ENCODE results near the gene HNRNPF. TPM values are rescaled to one million over a fixed set of nuclear protein-coding genes. Genes with fewer than 3 reads are reported as not detected.

Gene HNRNPF
- total RNA-seq, 4 donors from 2014 or later: 154 to 229 (median 189) TPM

GRCh38 chr10:43350156-43350555 is 58.8 kb downstream of the HNRNPF start:
- intact Hi-C loops (cut with DNase I): no loop called here
- no peak overlapping the region for H3K4me3 ChIP-seq
- DNase-seq: no peak
- no peaks in the 10 kb centered on the region for H3K9me3 ChIP-seq
- no peaks in the 10 kb centered on the region for H3K36me3 ChIP-seq
- peaks cover 0 to 16% (median 0%) of the 10 kb centered on the region in 3 donors for H3K4me1 ChIP-seq
- H3K27me3 ChIP-seq: peaks cover 0 to 26% (median 3%) of the 10 kb centered on the region in 4 donors
- TF ChIP-seq POLR2A (IDR thresholded peaks at IDR 0.05): no peak
- TF ChIP-seq, protein P1, sequence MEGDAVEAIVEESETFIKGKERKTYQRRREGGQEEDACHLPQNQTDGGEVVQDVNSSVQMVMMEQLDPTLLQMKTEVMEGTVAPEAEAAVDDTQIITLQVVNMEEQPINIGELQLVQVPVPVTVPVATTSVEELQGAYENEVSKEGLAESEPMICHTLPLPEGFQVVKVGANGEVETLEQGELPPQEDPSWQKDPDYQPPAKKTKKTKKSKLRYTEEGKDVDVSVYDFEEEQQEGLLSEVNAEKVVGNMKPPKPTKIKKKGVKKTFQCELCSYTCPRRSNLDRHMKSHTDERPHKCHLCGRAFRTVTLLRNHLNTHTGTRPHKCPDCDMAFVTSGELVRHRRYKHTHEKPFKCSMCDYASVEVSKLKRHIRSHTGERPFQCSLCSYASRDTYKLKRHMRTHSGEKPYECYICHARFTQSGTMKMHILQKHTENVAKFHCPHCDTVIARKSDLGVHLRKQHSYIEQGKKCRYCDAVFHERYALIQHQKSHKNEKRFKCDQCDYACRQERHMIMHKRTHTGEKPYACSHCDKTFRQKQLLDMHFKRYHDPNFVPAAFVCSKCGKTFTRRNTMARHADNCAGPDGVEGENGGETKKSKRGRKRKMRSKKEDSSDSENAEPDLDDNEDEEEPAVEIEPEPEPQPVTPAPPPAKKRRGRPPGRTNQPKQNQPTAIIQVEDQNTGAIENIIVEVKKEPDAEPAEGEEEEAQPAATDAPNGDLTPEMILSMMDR (IDR thresholded peaks at IDR 0.05): no peak
- WGBS, 2 donors: 61 to 67% methylated on average over 7 of the region's 7 CpGs
- no peak overlapping the region for H3K27ac ChIP-seq

GRCh38 chr10:43348511-43349312 is 60.3 kb downstream of the HNRNPF start:
- DNase-seq: peak; percentile 28
- TF ChIP-seq, protein P1 (IDR thresholded peaks at IDR 0.05): peak; percentile 82 to 94 (median 90)
- no peak for TF ChIP-seq POLR2A (IDR thresholded peaks at IDR 0.05)
- H3K4me3 ChIP-seq: no peak overlapping the region
- H3K27me3 ChIP-seq: peaks cover 0 to 26% (median 3%) of the 10 kb centered on the region in 4 donors
- no peak overlapping the region for H3K27ac ChIP-seq
- 49 to 52% methylated on average over 7 to 13 of the region's 13 CpGs for WGBS, 2 donors
- intact Hi-C loops (cut with DNase I): loop anchor here (5.0 kb wide), 1 partner anchor 51 kb away; no protein-coding TSS in a partner anchor
- no peaks in the 10 kb centered on the region for H3K9me3 ChIP-seq
- H3K36me3 ChIP-seq: no peaks in the 10 kb centered on the region
- peaks cover 0 to 15% (median 0%) of the 10 kb centered on the region in 3 donors for H3K4me1 ChIP-seq

- Histone ChIP-seq H3K27ac (no peak overlapping the region), H3K27me3 (peaks cover 0 to 26% (median 3%) of the 10 kb centered on the region in 4 donors), H3K9me3 (no peaks in the 10 kb centered on the region), H3K36me3 (no peaks in the 10 kb centered on the region), H3K4me1 (peaks cover 0 to 17% (median 0%) of the 10 kb centered on the region in 3 donors), H3K4me3 (no peak overlapping the region)
- DNase-seq: no peak
- TF ChIP-seq POLR2A (IDR thresholded peaks at IDR 0.05): no peak
- TF ChIP-seq, protein P1 (IDR thresholded peaks at IDR 0.05): no peak
- 50 to 73% methylated on average over 4 of the region's 4 CpGs for WGBS, 2 donors
- intact Hi-C loops (cut with DNase I): loop anchor here (5.0 kb wide), 1 partner anchor 51 kb away; no protein-coding TSS in a partner anchor
These were observed 61.0 kb downstream of the HNRNPF start for GRCh38 chr10:43347997-43348396.

GRCh38 chr10:43344051-43344450 is 64.9 kb downstream of the HNRNPF start:
- H3K4me3 ChIP-seq: no peak overlapping the region
- DNase-seq: no peak
- peaks cover 6 to 36% (median 12%) of the 10 kb centered on the region in 3 donors for H3K4me1 ChIP-seq
- H3K27ac ChIP-seq: no peak overlapping the region
- no peak for TF ChIP-seq POLR2A (IDR thresholded peaks at IDR 0.05)
- TF ChIP-seq, protein P1 (IDR thresholded peaks at IDR 0.05): no peak
- intact Hi-C loops (cut with DNase I): no loop called here
- 61 to 80% methylated on average over 4 to 8 of the region's 8 CpGs for WGBS, 2 donors
- H3K9me3 ChIP-seq: no peaks in the 10 kb centered on the region
- H3K36me3 ChIP-seq: no peaks in the 10 kb centered on the region
- H3K27me3 ChIP-seq: peaks cover 0 to 13% (median 0%) of the 10 kb centered on the region in 4 donors

- TF ChIP-seq, protein P1 (IDR thresholded peaks at IDR 0.05): no peak
- no peak for TF ChIP-seq POLR2A (IDR thresholded peaks at IDR 0.05)
- intact Hi-C loops (cut with DNase I): no loop called here
- Histone ChIP-seq H3K4me3 (no peak overlapping the region), H3K27me3 (peaks cover 0 to 21% (median 0%) of the 10 kb centered on the region in 4 donors), H3K27ac (no peak overlapping the region), H3K4me1 (peaks cover 6 to 34% (median 12%) of the 10 kb centered on the region in 3 donors), H3K36me3 (no peaks in the 10 kb centered on the region), H3K9me3 (no peaks in the 10 kb centered on the region)
- no peak for DNase-seq
- WGBS, 2 donors: 94 to 96% methylated on average over 12 to 13 of the region's 15 CpGs
These were observed 65.9 kb downstream of the HNRNPF start for GRCh38 chr10:43343126-43343525.

Measured in esophagus squamous epithelium (tissue), 5 donors.